BE2C (cell line): ENCODE data around the gene WDHD1.

Experiments
- DNase-seq: peaks from one replicate; pipeline ENCODE4 v3.0.0-alpha.2; 2020
- H3K27me3 ChIP-seq: fragments of 250-450 bp; sonication (Bioruptor Pico); 2 replicates; pipeline ENCODE4 v1.5.1; 2020; ENCODE audit warnings: mild to moderate bottlenecking
- H3K36me3 ChIP-seq: fragments of 250-450 bp; sonication (Bioruptor Pico); 2 replicates; pipeline ENCODE4 v1.5.1; 2020; ENCODE audit warnings: mild to moderate bottlenecking
- H3K4me1 ChIP-seq: fragments of 250-450 bp; sonication (Bioruptor Pico); 2 replicates; pipeline ENCODE4 v1.5.1; 2020
- H3K4me3 ChIP-seq: 2 replicates; pipeline ENCODE4 v1.5.1; 2011; ENCODE audit warnings: low read depth, low read length
- H3K9me3 ChIP-seq: fragments of 250-450 bp; sonication (Bioruptor Pico); 2 replicates; pipeline ENCODE4 v1.5.1; 2020
- CTCF ChIP-seq: IDR thresholded peaks from 2 replicates; pipeline ENCODE4 v1.5.1; 2012; ENCODE audit warnings: mild to moderate bottlenecking, low read depth, low read length

Gene WDHD1

DNA sequence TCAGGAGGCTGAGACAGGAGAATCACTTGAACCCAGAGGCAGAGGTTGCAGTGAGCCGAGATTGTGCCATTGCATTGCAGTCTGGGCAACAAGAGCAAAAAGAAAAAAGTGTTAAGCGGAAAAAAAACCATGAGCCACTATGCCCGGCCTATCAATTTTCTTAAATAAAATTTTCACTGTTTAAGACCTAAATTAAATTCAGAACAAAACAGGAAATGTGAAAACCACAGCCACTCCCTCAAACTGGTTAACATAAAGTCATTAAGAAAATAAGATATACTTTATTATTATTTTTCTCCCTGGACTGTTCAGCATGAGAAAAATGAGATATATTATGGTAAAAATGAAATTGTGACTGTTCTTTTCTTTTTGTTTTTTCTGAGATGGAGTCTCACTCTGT lies 79.7 kb downstream of the WDHD1 start:
- DNase-seq: no peak
- Histone ChIP-seq H3K4me3 (no peak overlapping the region), H3K27me3 (no peaks in the 10 kb centered on the region), H3K36me3 (peaks cover 17% of the 10 kb centered on the region), H3K4me1 (no peaks in the 10 kb centered on the region), H3K9me3 (no peaks in the 10 kb centered on the region)
- no peak for TF ChIP-seq CTCF

DNA sequence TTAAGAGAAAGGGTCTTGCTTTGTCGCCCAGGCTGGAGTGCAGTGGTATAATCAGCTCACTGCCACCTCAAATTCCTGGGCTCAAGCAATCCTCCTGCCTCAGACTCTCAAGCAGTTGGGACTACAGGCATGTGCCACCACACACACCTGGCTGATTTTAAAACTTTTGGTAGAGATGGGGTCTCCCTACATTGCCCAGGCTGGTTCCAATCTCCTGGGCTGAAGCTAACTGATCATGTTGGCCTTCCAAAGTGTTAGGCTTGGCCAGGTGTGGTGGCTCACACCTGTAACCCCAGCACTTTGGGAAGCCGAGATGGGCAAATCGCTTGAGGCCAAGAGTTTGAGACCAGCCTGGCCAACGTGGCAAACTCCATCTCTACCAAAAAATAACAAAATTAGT lies 80.4 kb downstream of the WDHD1 start:
- Histone ChIP-seq H3K4me1 (no peaks in the 10 kb centered on the region), H3K4me3 (no peak overlapping the region), H3K27me3 (no peaks in the 10 kb centered on the region), H3K9me3 (no peaks in the 10 kb centered on the region), H3K36me3 (peaks cover 17% of the 10 kb centered on the region)
- no peak for TF ChIP-seq CTCF
- no peak for DNase-seq

DNA sequence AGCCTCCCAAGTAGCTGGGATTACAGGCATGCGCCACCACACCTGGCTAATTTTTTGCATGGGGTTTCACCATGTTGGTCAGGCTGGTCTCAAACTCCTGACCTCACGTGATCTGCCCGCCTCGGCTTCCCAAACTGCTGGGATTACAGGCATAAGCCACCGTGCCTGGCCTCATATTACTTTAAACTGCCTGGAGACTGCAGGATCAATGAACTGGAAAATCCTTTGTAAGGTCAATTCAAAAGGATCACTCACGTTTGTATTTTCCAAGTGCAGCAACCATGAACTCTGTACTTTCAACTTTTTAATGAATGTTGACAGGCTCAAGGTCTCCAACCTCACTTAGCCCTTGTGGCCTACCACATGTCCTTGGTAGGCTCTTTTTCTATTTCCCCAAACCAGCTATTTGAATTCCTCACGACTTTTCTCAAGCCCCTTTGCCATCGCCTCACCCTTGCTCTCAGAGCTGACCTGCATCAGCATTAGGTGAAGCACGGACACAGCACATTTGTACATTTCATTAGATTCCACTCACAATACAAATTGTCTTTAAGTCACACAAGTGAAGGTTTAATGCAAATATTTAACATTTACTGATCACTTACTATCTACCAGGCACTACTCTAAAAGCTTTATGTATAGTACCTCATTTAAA lies 82.0 kb downstream of the WDHD1 start:
- no peak for DNase-seq
- TF ChIP-seq CTCF: no peak
- no peaks in the 10 kb centered on the region for H3K27me3 ChIP-seq
- H3K36me3 ChIP-seq: peaks cover 26% of the 10 kb centered on the region
- H3K9me3 ChIP-seq: no peaks in the 10 kb centered on the region
- no peak overlapping the region for H3K4me3 ChIP-seq
- H3K4me1 ChIP-seq: no peaks in the 10 kb centered on the region

DNA sequence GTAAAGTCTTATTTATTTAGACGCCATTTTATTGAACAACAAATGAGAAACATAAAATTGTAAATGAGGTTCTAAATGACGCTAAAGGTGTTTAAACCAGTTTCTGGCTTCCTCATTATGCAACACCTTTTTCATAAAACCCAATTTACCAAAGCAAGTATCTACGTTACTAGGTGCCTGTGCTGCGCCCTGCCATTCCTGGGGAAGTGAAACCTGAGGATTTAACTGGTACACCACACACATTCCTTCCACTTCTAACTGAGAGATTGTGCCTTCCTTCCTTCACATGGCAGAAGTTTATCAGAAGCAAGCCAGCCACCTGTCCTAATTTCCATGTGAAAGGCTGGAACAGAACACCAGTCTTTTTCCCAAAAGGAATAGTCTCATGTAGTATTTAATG lies 84.0 kb downstream of the WDHD1 start:
- DNase-seq: no peak
- no peak for TF ChIP-seq CTCF
- peaks cover 23% of the 10 kb centered on the region for H3K36me3 ChIP-seq

GRCh38 chr14:54936816-54937215 lies 90.1 kb downstream of the WDHD1 start:
- no peak overlapping the region for H3K4me3 ChIP-seq
- no peak for TF ChIP-seq CTCF
- peaks cover 14% of the 10 kb centered on the region for H3K36me3 ChIP-seq
- H3K9me3 ChIP-seq: no peaks in the 10 kb centered on the region
- no peaks in the 10 kb centered on the region for H3K4me1 ChIP-seq
- DNase-seq: no peak
- H3K27me3 ChIP-seq: no peaks in the 10 kb centered on the region

More for the DNA sequence above, 84.0 kb downstream of the WDHD1 start:
- Histone ChIP-seq H3K9me3 (no peaks in the 10 kb centered on the region), H3K4me3 (no peak overlapping the region), H3K27me3 (no peaks in the 10 kb centered on the region), H3K4me1 (no peaks in the 10 kb centered on the region)

DNA sequence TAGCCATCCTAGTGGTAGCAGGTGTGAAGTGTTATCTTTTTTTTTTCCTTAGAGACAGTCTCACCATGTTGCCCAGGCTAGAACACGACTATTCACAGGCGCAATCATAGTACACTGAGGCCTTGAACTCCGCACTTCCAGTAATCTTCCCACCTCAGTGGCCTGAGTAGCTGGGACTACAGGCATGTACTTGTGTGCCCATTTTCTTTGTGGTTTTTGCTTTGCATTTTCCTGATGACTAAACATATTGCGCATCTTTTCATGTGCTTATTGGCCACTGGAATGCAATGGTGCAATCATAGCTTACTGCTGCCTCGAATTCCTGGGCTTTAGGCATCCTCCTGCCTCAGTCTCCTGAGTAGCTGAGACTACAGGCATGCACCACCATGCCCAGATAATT lies 90.9 kb downstream of the WDHD1 start:
- no peaks in the 10 kb centered on the region for H3K27me3 ChIP-seq
- H3K36me3 ChIP-seq: peaks cover 14% of the 10 kb centered on the region
- DNase-seq: no peak
- H3K4me3 ChIP-seq: no peak overlapping the region
- peaks cover 5% of the 10 kb centered on the region for H3K4me1 ChIP-seq
- H3K9me3 ChIP-seq: no peaks in the 10 kb centered on the region
- no peak for TF ChIP-seq CTCF
